ENCODE data around the gene PASK. TPM values are rescaled to one million over a fixed set of nuclear protein-coding genes. Genes with fewer than 3 reads are reported as not detected.

The PASK gene
- total RNA-seq, 1 donor from 2014 or later, result 10.5 TPM

GRCh38 chr2:241189093-241189855, 40.0 kb upstream of the PASK start:
- Mint-ChIP-seq H3K4me3 (ENCODE audit: unreplicated experiment) (no peak overlapping the region), H3K27ac (ENCODE audit: unreplicated experiment) (no peak overlapping the region), H3K4me1 (ENCODE audit: unreplicated experiment) (peaks cover 1% of the 10 kb centered on the region), H3K36me3 (ENCODE audit: unreplicated experiment) (no peaks in the 10 kb centered on the region), H3K27me3 (ENCODE audit: unreplicated experiment) (no peaks in the 10 kb centered on the region), H3K9me3 (ENCODE audit: unreplicated experiment) (no peaks in the 10 kb centered on the region)
- no peak for DNase-seq (ENCODE audit: extremely low spot score, unreplicated experiment)
- TF ChIP-seq CTCF (IDR thresholded peaks at IDR 0.05), result no peak

- Mint-ChIP-seq H3K4me3 (ENCODE audit: unreplicated experiment) (no peak within 1 kb of the TSS), H3K27me3 (ENCODE audit: unreplicated experiment) (no peaks in the 10 kb centered on the region), H3K27ac (ENCODE audit: unreplicated experiment) (no peak within 1 kb of the TSS), H3K9me3 (ENCODE audit: unreplicated experiment) (no peaks in the 10 kb centered on the region), H3K36me3 (ENCODE audit: unreplicated experiment) (peaks cover 3% of the 10 kb centered on the region), H3K4me1 (ENCODE audit: unreplicated experiment) (peaks cover 1% of the 10 kb centered on the region)
- no peak for DNase-seq (ENCODE audit: extremely low spot score, unreplicated experiment)
- no peak for TF ChIP-seq CTCF (IDR thresholded peaks at IDR 0.05)
Observed at GRCh38 chr2:241188361-241189092, 39.3 kb upstream of the PASK start, which contains the start of gene ANO7. Gene ANO7 (plus strand): TSS chr2:241188677. CDS start chr2:241190064, 1,387 bp downstream.

GRCh38 chr2:241187918-241188234, 38.6 kb upstream of the PASK start:
- Mint-ChIP-seq H3K27me3 (ENCODE audit: unreplicated experiment) (no peaks in the 10 kb centered on the region), H3K4me3 (ENCODE audit: unreplicated experiment) (no peak overlapping the region), H3K4me1 (ENCODE audit: unreplicated experiment) (peaks cover 1% of the 10 kb centered on the region), H3K27ac (ENCODE audit: unreplicated experiment) (no peak overlapping the region), H3K36me3 (ENCODE audit: unreplicated experiment) (peaks cover 4% of the 10 kb centered on the region), H3K9me3 (ENCODE audit: unreplicated experiment) (no peaks in the 10 kb centered on the region)
- no peak for DNase-seq (ENCODE audit: extremely low spot score, unreplicated experiment)
- TF ChIP-seq CTCF (IDR thresholded peaks at IDR 0.05), result no peak

GRCh38 chr2:241187101-241187917, 38.0 kb upstream of the PASK start:
- Mint-ChIP-seq H3K9me3 (ENCODE audit: unreplicated experiment) (no peaks in the 10 kb centered on the region), H3K27ac (ENCODE audit: unreplicated experiment) (no peak overlapping the region), H3K36me3 (ENCODE audit: unreplicated experiment) (peaks cover 4% of the 10 kb centered on the region), H3K4me3 (ENCODE audit: unreplicated experiment) (no peak overlapping the region), H3K4me1 (ENCODE audit: unreplicated experiment) (peaks cover 1% of the 10 kb centered on the region), H3K27me3 (ENCODE audit: unreplicated experiment) (no peaks in the 10 kb centered on the region)
- DNase-seq (ENCODE audit: extremely low spot score, unreplicated experiment), result no peak
- TF ChIP-seq CTCF (IDR thresholded peaks at IDR 0.05), result no peak

All from osteocyte (in vitro differentiated cells).